HG03460 (cell line): ENCODE measurements around the gene ASTN1.
"Not testable (repeated sequence)": the region's sequence is repeated elsewhere in the genome, so short reads cannot be mapped to it uniquely, and the experiment has no call there.

Experiments used
- ATAC-seq: cut with Tn5 transposase; IDR thresholded peaks from one replicate; pipeline ENCODE4 v1.9.1; 2021; ENCODE audit not compliant: unreplicated experiment

The ASTN1 gene

DNA sequence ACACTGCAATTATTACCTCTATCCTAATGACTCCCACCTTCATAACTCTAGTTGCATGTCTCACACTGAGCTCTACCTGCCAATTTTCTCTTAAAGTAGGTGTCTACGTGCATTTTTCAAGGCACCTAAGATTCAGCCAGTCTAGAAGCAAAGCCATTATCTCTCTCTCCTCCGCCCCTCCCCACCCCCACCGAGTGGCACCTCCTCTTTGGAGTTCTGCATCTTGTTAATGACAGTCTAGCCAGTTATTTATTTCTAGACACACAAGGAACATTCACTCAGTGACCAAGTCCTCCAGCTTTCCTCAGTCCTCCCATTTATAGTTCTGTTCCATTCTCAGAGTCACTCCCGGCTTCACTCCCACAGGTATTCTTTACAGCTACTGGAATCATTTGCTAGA is 47.6 kb downstream of the ASTN1 start:
- no peak for ATAC-seq

DNA sequence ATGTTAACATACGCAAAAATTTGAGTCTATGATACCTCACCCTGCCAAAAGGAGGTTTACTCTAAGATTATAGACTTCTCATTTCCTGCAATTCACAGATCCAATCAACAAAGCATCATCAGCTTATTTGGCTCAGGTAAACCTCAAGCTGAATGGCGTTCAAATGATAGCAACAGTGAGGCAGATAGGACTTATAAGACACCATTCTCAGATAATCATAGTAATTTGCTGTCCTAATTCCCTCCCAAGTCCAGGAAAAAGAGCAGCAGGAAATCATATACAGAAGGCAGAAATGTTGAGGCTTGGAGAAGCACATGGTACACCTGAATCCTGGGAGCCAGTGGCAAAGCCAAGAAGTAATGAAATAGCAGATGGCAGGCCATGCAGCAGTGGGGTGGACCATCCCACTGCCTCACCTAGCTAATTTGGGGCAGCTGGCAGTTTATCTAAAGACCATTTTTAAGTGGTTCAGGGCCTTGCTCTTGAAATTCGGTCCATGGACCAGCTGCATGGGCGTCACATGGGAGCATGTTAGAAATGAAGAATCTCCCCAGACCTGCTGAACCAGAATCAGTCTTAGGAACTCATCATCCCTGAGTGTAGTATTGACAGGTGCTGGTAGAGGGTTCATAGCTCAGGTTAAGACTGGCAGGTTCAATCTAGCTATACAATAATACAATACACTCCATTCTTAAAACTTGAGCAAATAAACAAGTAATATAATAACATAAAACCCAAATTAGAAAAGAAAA is 57.7 kb downstream of the ASTN1 start:
- no peak for ATAC-seq

DNA sequence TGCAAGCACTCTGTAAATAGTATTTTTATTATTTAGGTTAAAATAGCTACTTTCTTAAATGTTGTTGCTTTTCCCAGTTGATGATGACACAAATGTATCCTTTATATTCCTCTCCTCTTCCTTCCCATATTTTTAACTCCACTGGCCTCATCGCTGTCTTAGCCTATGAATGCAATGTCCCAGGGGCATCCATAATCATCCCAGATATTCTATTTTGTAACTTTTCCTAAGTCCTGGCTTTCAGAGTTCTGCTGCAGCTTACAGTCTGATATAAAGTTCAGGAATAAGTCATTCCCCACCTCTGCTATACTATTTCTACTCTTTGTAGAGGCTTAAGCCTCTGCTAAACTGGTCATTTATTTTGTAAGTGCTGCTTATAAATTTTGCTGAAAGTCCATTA is 58.3 kb downstream of the ASTN1 start:
- no peak for ATAC-seq

DNA sequence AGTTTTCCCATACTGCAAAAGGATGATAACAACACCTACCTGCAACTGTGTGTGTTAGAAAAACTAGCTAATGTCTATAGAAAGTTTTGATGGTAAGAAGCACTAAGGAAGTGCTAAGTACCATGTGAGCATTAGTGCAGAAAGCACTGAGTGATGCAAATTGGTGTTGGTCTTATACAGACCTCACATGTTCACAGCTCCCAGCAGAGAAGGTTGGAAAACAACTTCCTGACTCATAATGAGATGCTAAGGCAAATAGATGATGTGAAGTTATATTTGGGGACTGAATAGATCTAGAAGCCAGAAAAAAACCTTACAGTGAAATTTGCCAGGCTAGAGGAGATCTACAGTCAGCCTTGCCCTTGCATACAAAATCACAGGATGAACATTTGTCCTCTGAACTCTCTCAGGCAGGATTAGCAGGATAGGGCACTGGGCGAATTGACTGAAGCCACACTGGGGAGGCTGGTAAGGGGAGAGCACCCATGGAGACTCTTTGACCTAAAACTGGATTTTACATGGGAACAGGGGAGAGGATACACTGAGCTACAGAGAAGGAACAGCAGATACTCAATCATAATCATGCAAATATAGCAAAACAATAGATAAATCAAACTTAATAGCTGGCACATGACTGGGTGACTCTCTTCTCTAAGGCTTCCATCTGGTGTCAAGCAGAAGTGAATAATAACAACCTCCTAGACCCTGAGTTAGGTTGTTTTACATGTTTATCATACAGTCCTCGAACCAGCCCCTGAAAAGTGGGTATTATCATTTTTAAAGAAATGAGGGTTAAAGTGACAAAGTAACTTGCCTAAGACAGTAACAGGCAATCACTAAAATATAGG is 61.3 kb downstream of the ASTN1 start:
- no peak for ATAC-seq

DNA sequence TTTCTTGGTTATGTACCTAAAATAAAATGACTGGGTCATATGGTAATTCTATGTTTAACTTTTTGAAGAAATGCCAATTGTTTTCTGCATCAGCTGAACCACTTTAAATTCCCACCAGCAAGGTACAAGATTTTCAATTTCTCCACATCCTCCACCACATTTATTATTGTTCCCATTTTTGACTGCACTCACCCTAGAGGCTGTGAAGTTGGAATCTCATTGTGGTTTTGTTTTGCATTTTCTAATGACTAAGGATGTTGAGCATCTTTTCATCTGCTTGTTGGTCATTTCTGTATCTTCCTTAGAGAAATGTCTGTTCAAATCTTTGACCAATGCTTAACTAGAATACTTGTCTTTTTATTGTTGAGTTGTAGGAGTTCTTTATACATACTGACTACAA is 72.5 kb downstream of the ASTN1 start:
- ATAC-seq, result no peak

DNA sequence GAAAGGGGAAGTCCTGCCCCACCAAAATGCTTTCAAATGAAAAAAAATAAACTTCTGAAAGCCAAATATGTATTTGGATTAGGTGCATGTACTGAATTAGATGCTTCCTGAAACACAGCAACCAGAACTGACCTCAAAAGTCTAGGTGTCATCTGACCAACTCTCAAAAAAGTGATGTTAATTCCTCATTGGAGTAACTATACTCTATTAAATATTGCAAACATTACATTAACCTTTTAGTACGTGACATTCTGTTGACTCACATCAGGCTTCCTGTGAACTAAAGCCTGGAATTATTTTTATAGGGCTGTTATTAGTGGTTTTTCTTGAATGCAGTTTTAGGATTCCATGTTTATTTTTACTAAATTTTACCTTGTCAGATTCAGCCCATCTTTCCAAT is 73.5 kb downstream of the ASTN1 start:
- ATAC-seq, result no peak

DNA sequence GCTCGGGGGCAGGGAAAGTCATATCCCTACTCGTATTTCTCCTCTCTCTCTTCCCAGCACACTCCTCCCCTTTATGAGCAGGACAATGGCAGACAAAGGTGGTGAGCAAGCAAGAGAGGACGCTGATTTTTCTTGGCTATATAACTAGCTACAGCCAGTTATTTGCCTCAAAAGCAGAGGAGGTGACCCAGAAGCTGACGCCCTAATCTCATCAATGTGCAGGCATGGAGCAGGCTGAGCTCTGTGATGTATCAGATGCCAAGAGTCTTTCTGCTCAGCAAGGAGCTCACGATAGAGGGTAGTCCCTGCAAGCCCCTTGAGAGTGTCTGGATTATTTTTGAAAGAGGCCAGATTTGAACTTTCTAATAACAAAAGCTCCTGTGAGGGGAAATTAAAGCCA is 75.5 kb downstream of the ASTN1 start:
- no peak for ATAC-seq

DNA sequence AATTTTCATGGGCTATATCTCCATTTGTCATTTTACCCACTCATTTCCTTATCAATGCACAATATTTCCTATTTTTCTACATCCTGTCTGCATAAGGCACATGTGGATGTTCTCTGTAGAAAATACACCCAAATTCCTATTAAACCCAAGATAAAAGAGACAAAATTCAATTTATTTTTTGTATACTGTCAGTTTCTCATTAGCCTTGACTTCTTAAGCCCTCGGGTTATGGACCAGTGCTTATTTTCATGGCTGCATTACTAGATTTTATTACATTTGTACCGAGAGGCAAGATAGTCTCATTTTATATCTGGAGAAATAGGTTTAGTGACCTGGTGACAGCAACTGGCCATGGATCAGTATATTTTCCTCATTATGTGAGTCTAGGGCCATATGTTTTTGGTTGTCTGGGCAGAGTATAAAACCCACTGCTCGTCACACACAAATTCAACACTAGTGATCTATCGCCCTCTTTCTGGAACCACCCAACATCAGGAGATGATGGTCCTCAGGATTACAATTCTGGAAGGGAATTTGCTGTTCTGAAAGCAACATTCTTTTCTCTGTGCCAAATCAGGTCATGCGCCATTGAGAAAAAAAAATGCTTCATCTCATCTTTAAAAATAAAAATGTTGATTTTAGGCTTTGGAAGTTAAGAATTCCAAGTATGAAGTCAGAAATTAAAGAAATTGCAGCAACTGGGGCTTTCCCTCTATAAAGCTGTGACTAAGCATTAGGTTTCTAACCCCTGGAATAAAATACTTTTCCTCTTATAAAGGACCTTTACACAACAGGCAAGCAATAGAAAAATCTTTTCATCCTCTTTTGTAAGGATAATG is 81.4 kb downstream of the ASTN1 start:
- no peak for ATAC-seq

DNA sequence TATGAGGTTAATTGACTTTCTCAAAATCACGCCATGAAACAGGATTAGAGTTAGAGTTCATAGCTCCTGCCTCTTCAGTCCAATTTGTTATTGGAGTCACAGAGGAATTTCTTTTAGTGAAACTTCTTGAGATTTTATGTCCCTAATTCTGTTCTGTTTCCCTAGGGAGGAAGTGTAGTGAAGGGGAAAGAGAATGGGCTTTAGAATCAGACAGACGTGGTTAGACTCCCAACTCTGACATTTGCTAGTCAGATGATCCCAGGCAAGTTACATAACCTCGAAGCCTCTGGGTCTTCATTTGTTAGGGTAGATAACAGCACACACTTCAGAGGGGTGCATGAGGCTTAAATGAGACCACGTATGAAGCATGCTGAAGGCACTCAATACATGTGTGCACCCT is 83.9 kb downstream of the ASTN1 start:
- ATAC-seq, result no peak

DNA sequence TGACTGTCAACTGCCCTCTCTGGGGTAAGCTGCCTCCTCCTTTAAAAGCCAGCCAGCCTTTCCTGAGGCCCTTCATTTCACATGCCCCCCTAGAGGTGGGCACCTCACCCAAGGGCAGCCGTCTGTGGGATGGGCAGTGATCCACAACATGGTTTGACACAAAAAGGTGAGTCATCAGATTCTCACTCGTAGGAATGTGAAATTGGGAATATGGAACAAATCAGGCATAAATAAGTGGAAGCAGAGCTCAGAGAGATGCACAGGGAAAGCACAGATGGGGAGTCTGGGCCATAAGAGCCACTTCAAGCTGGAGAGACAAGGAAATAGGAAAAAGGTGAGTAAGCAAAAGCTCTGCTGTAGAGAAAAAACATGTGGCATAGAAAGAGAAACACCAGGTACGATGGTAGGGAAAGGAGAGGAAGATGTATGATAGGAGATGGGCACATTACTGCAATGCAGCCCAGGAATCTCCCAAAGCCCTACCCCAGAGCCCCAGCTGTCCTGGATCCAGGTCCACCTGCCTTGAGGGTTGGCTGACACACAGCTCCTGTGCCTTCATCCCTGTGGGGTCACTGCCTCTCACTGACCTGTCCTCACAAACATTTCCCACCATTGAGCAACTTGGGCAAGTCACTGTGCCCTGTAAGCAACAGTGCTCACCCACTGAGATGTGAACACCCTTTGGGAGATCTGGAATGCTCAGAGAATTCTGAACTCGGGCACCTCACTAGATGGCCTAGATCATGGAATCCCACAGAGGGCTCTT is 86.6 kb downstream of the ASTN1 start:
- ATAC-seq, result no peak

DNA sequence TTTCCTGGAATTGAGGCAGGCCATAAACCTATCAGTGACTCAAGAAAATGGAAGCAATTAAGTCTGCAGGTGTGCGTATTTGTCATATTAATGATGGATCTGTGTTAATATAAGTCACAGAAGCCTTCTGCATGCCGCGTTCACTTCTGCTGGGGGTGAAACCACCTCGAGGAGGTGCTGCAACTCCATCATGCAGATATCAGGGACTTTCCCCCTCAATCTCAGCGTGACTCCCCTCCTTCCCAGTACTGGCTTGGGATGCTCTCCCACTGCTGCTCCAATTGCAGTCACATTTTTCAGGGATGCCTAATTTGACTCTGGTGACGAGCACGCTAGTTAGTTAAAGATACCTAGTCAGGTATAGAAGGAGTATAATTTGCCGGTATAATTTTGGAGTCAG is 87.5 kb downstream of the ASTN1 start:
- no peak for ATAC-seq

DNA sequence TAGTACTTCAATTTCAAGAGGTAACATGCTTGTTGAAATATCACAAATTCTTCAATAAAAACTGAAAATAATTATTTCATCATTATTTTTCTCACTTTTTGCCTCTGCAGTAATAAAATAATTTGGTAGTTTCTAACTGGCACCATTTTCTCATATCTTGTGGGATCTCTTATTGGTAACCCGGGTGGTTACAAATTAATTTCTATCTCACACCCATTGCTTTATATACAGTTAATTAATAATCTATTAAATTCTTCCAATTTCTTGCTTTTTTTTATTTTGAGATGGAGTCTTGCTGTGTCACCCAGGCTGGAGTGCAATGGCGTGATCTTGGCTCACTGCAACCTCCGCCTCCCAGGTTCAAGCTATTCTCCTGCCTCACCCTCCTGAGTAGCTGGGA is 89.7 kb downstream of the ASTN1 start:
- not testable (repeated sequence) for ATAC-seq

DNA sequence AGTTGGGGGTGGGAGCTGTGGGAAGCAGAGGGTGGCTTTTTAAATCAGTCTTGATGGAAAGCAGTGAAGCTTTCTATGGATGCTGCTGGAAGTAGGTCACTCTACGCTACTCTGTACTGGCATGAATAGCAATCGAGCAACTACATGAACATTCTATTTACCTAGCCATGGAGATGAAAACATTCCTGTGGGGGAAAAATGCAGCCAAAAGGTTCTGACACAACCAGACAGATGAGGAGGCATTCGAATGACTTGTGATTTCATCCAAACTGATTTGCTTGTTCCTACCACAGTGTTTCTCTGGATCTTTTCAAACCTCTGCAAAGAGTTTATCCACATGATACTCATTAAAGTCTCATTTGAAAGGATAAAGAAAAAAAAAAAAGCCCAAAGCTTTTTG is 95.0 kb downstream of the ASTN1 start:
- no peak for ATAC-seq

DNA sequence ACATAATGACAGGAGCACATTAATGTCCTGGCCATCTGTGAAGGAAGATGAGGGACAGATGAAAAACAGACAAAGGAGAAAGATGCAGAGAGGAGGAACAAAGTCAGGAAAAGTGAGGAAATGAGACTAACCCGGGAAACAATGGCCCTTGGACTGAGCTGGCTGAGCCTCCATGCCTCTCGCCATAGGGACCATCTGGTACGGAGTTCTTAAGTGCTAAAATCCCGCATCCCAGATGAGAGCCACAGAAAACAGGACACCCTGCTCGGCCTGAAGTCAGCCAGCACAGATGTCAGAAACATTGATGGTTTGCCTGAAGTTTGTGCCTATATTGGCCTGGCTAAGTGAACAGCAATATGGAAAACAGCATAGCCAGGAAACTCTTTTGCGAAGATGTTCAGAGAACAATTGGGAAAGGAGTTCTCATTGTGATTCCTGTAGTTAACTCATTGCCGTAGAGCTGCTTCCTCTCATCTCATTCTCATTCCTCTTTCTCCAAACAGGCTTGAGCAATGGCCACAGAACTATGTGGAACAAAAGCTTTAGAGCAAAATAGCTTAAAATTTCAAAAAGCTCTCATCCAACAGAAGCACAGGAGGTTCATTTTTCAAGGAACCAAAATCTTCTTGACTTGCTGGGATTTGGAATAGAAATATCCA is 96.6 kb downstream of the ASTN1 start:
- ATAC-seq, result no peak

DNA sequence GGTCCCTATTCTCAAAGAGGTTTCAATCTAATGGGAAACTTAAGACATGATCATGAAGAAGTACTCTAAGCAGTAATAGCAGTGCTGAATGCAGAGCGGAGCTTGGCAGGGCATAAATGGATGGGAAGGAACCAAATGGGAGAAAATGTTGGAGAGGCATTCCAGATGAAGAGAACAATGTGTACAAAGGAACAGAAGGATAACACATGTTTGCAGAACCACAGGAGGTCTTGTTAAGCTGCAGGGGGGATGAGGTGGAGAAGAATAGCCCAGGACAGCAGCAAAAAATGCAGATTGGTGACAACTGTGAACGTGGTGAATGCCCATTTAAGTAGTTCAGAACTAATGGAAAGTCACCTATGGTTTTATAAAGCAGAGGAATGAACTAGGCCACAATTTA is 99.1 kb downstream of the ASTN1 start:
- ATAC-seq, result no peak

DNA sequence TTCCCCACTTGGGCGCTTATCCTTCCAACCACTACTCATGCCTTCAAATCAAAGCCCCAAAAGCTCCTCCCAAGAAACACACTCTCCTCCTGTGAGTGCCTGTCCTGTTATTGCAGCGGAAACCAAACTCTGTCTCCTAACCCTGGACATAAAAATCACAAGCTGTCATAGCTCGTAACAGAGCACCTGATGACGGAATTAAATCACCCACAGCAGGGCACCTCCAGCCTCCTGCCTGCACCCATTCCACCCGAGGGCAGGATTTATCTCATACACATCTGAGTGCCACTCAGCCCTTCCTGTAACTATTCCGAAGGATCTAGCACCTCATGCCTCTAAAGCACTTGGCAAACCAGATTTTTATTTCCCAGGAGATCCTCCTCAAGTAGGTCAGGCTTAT is 100.9 kb downstream of the ASTN1 start:
- no peak for ATAC-seq

DNA sequence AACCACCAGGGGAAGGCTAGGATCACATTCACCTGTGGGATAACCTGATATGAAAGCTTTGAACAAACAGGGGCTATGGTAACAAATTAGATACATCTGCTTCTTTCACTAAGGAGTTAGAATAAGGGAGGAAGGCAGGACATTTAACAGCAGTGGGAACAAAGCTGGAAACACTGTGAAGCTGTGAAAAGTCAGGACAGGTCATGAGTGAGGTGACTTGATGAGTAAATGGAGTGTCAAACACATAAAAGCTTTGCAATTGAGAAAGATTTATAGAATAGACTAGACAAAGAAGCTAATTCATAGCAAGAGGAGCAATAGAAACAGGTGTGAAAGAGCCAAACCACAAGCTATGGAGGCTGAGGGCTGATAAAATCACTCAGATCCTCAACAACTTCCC is 110.0 kb downstream of the ASTN1 start:
- no peak for ATAC-seq

DNA sequence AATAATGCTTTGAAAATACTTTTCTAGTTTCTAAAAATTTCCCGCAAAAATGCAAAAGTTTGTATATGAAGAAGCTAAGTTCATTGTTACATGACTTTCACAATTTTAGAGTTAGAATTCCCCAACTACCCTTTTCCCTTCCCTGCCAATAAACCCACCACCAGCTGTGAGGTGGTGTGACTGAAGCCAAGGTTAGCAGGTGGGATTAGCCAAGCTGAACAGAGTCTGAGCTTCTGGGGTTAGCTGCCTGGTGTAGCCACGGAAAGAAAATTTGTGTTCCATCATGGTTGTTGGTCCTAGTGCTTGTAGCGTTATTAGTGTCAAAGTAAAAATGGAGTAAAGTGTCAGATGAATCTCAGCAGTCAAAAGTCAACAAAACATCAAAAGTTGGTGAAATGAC is 110.9 kb downstream of the ASTN1 start:
- no peak for ATAC-seq

DNA sequence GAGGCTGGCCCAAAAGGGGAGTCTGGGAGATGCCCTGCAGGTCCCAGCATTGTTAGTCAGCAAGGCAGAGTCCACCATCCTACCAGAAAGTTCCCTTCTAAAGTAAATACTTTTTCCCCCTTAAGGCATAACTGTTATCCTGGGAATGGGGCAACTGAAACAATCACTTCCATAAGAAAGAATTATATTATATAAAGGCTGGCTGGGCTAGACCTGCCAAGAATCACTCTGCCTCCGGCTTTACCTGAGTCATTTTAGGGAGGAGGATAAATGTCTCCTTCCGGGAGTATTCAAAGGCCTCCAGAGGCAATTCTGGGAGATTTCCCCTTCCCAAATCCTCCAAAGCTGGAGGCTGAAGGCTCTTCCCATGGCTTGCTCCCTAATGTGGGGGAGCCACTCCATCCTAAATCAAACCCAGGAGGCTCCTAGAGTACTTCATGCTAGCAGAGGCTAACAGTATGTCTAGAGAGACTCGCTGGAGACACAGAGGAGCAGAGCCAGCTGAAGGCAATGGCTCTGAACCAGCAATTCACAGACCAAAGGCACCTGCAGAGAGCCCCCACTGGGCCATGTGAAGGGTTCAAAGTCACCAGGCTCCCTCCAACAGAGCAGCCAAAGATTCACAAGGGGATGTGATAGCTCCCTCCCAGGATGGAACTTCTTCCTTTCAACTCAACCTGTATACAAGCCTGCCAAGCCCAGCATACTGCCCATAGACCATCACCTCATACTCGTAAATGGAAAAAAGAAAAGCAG is 116.0 kb downstream of the ASTN1 start:
- ATAC-seq, result no peak

DNA sequence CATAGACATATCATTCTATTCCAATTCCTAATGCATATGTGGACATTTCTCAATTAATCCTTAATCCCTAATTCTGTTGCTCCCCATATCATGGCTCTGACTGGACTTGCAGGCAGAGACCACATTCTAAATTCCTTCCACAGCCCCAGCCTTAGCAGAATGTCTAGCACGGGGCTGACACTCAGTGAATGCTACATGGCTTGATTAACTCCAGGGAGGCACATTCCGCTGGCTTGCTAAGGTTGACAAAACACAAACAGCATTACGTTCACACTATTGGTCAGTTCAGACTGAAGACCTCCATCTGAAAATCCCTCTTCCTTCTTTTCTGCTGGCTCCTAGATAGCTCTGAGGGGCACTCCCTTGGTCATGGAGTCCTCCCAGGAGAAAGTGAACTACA is 119.4 kb downstream of the ASTN1 start:
- ATAC-seq, result no peak
